ENCODE results near the gene INSC. TPM values are rescaled to one million over a fixed set of nuclear protein-coding genes. Genes with fewer than 3 reads are reported as not detected.

INSC gene
- total and polyA plus RNA-seq, 2 of the 8 experiments (the other 6 are each of a cell fraction or from before 2014, with no cell fraction given): 0.58 to 0.59 TPM

- no peaks in the 10 kb centered on the region for H3K4me1 ChIP-seq (replicated peaks in 1 of 4; ENCODE audit: control insufficient read depth in 3 of 4, insufficient read depth in 4 of 4, low read length in 3 of 4)
- H3K4me2 ChIP-seq (ENCODE audit: insufficient read depth in 1 of 2, low read depth in 2 of 2, low read length in 2 of 2): no peak overlapping the region
- H3K9ac ChIP-seq (replicated peaks in 1 of 4; ENCODE audit: extremely low read depth in 1 of 4, low read depth in 3 of 4, low read length in 3 of 4): no peak overlapping the region
- no peak overlapping the region for H2BK12ac ChIP-seq (ENCODE audit: low read depth, low read length)
- no peak overlapping the region for H3K4me3 ChIP-seq (ENCODE audit: extremely low read depth in 1 of 4, insufficient read depth in 2 of 4, low read depth in 3 of 4, low read length in 4 of 4)
- no peaks in the 10 kb centered on the region for H3K9me3 ChIP-seq (ENCODE audit: insufficient read depth in 2 of 2, low read depth in 1 of 2, low read length in 1 of 2)
- DNase-seq (ENCODE audit: low read depth in 1 of 2, low spot score in 2 of 2): no peak
- H4K91ac ChIP-seq (replicated peaks; ENCODE audit: insufficient read length, low read length): no peak overlapping the region
- H3K18ac ChIP-seq (ENCODE audit: extremely low read depth, low read length): no peak overlapping the region
- no peak overlapping the region for H2BK5ac ChIP-seq (ENCODE audit: low read depth, low read length)
- H3K56ac ChIP-seq (replicated peaks; ENCODE audit: insufficient read length, low read depth, low read length): no peak overlapping the region
- no peak overlapping the region for H3K4ac ChIP-seq (replicated peaks; ENCODE audit: insufficient read length, low read depth, low read length)
- no peak overlapping the region for H3K23ac ChIP-seq (ENCODE audit: insufficient read length)
- H3K36me3 ChIP-seq (ENCODE audit: control insufficient read depth in 2 of 4, insufficient read depth in 4 of 4, low read length in 3 of 4): no peaks in the 10 kb centered on the region
- H2AK5ac ChIP-seq (ENCODE audit: low read depth, low read length): no peak overlapping the region
- no peak overlapping the region for H2BK120ac ChIP-seq (replicated peaks; ENCODE audit: low read depth, low read length)
- H3K27me3 ChIP-seq (replicated peaks in 1 of 4; ENCODE audit: control insufficient read depth in 3 of 4, extremely low read depth in 1 of 4, insufficient read depth in 3 of 4, low read length in 3 of 4): no peaks in the 10 kb centered on the region; a peak in 1 of 7 replicates
- H3K27ac ChIP-seq (ENCODE audit: low read depth, low read length): no peak overlapping the region
- no peak overlapping the region for H2AFZ ChIP-seq (ENCODE audit: low read length)
- H2BK15ac ChIP-seq (ENCODE audit: low read length): no peak overlapping the region
- ChIA-PET CTCF (ENCODE audit: partially characterized antibody) (interaction anchor here (0.8 to 13.1 kb wide), 10 partner anchors 10 to 293 kb away, joined by 3 to 177 read pairs (median 3); no protein-coding TSS in a partner anchor), POLR2A (ENCODE audit: partially characterized antibody) (no interaction called here)
- H3K79me1 ChIP-seq (ENCODE audit: low read depth, low read length): no peaks in the 10 kb centered on the region
- no peak overlapping the region for H4K5ac ChIP-seq (ENCODE audit: insufficient read length, low read depth, low read length)
- TF ChIP-seq ZNF274 (IDR thresholded peaks at IDR 0.05; ENCODE audit: borderline replicate concordance, extremely low read depth, low read length) (no peak), RBBP5 (IDR thresholded peaks at IDR 0.05; ENCODE audit: borderline replicate concordance, low read depth, low read length) (no peak), HDAC2 (IDR thresholded peaks at IDR 0.05; ENCODE audit: borderline replicate concordance in 1 of 2, low read depth in 2 of 2, low read length in 2 of 2) (no peak), SRF (IDR thresholded peaks at IDR 0.05; ENCODE audit: low read depth, low read length) (no peak), TAF1 (IDR thresholded peaks at IDR 0.05; ENCODE audit: low read depth, low read length) (no peak), KDM5A (IDR thresholded peaks at IDR 0.05; ENCODE audit: low read length) (no peak), EGR1 (IDR thresholded peaks at IDR 0.05; ENCODE audit: borderline replicate concordance, low read depth, low read length) (no peak), SIRT6 (IDR thresholded peaks at IDR 0.05; ENCODE audit: low read length) (no peak), RXRA (IDR thresholded peaks at IDR 0.05; ENCODE audit: insufficient read depth, low read depth, low read length) (no peak), E2F6 (IDR thresholded peaks at IDR 0.05) (no peak)
- H4K20me1 ChIP-seq (replicated peaks in 1 of 2; ENCODE audit: control insufficient read depth in 1 of 2, insufficient read depth in 2 of 2, low read length in 2 of 2): no peaks in the 10 kb centered on the region
- no peak for FAIRE-seq
- no peak overlapping the region for H4K8ac ChIP-seq (ENCODE audit: extremely low read depth, insufficient read depth, low read length)
- no peaks in the 10 kb centered on the region for H3K79me2 ChIP-seq (ENCODE audit: control insufficient read depth in 1 of 2, insufficient read depth in 2 of 2, low read length in 2 of 2)
- WGBS, 2 experiments (ENCODE audit: extremely low coverage in 1 of 2, insufficient coverage in 1 of 2, insufficient read length in 1 of 2, insufficient replicate concordance in 2 of 2, low coverage in 1 of 2, low lambda C conversion rate in 2 of 2, missing lambda C conversion rate in 1 of 2): 85% methylated on average over 4 of the region's 4 CpGs; no CpG with 5 or more reads in 1 of the 2 experiments
- H2BK20ac ChIP-seq (ENCODE audit: low read length): no peak overlapping the region
- H3K14ac ChIP-seq (ENCODE audit: insufficient read length): no peak overlapping the region
- no peaks in the 10 kb centered on the region for H3K23me2 ChIP-seq (ENCODE audit: low read depth, low read length)
These were observed 86.9 kb downstream of the INSC start for GRCh38 chr11:15201586-15201985.
